Psoas muscle (tissue), 8 donors: Measurements from ENCODE around the gene E2F1. TPM values are rescaled to one million over a fixed set of nuclear protein-coding genes. Genes with fewer than 3 reads are reported as not detected.

Experiments used
- ATAC-seq, 4 donors: fragments of 200-7000 bp; cut with Tn5 transposase; one replicate each; pipeline ENCODE4 v1.9.1; 2020; ENCODE audit warnings: moderate library complexity in 3 of 4, mild to moderate bottlenecking in 2 of 4
- DNase-seq, 2 donors: peaks; one replicate each; pipeline ENCODE4 v3.0.0-alpha.2; 2020
- H3K27ac ChIP-seq: fragments of 200-600 bp; one replicate; pipeline ENCODE4 v1.8.0; 2022
- H3K27me3 ChIP-seq, 3 donors: fragments of 200-600 bp in 1 of 3; one replicate each; pipeline versions ENCODE4 v1.6.1 to v1.8.0; 2013 to 2022; ENCODE audit warnings: low read length in 2 of 3, mild to moderate bottlenecking in 2 of 3, moderate library complexity in 1 of 3; ENCODE audit not compliant: insufficient read depth in 3 of 3
- H3K36me3 ChIP-seq, 2 donors: fragments of 200-600 bp in 1 of 2; one replicate each; pipeline versions ENCODE4 v1.6.1 to v1.8.0; 2013 to 2022; ENCODE audit warnings: low read depth in 1 of 2, mild to moderate bottlenecking in 1 of 2, moderate library complexity in 1 of 2; ENCODE audit not compliant: insufficient read depth in 1 of 2
- H3K4me1 ChIP-seq: fragments of 200-600 bp; one replicate; pipeline ENCODE4 v1.8.0; 2022
- H3K4me3 ChIP-seq: fragments of 200-600 bp; one replicate; pipeline ENCODE4 v1.8.0; 2022; ENCODE audit warnings: mild to moderate bottlenecking
- H3K9me3 ChIP-seq: fragments of 200-600 bp; one replicate; pipeline ENCODE4 v1.8.0; 2022
- WGBS, 3 donors: extraction: QIAGEN DNeasy Blood & Tissue Kit; methylation state at CpG; one replicate each; pipeline versions ENCODE4 v1.1.6 to v1.1.7; 2013; 5-methylcytosine and 5-hydroxymethylcytosine counted together
- intact Hi-C, 2 donors: fragments of 100-400 bp; cut with DNase I; formaldehyde crosslinking; loops; one replicate each; pipeline versions ENCODE4 v1.11.0 to v1.14.2; 2022
- polyA plus RNA-seq, 3 donors: library from polyadenylated mRNA; stranded (reverse); fragments of 200-250 nt; gene quantifications; one replicate each; pipeline ENCODE4 v1.2.3, GENCODE V29; 2013
- total RNA-seq, 4 donors: library from RNA; stranded (reverse); fragmentation: NEBNext Ultra II Directional in 2 of 4; extraction: Animal tissue kit (Norgen Biotek cat#: 25700) in 2 of 4; gene quantifications; one replicate each; pipeline versions ENCODE4 v1.2.1 to v1.2.4, GENCODE V29; 2021 to 2023
- TF ChIP-seq, protein P1 (sequence below): fragments of 200-600 bp; IDR thresholded peaks from one replicate; pipeline ENCODE4 v1.8.0; 2022; ENCODE audit warnings: antibody characterized with exemption
- donor health status: healthy with polysubstance abuse.
- donor health status: DM: no; HTN: no; CAD: no; lungs with moderate emphysema.
- donor health status: Bipolar disorder and iron deficiency.
- donor health status: healthy.
- donor health status: DM: yes; HTN: yes; CAD: no.
- donor health status: DM: no; HTN: no; CAD: no.
- donor health status: DM: no; HTN: no; CAD: no.
- donor health status: DM: yes; HTN: yes; CAD: no.

E2F1 gene
- total and polyA plus RNA-seq, 7 donors, result 0.73 to 6.5 (median 0.84) TPM

DNA sequence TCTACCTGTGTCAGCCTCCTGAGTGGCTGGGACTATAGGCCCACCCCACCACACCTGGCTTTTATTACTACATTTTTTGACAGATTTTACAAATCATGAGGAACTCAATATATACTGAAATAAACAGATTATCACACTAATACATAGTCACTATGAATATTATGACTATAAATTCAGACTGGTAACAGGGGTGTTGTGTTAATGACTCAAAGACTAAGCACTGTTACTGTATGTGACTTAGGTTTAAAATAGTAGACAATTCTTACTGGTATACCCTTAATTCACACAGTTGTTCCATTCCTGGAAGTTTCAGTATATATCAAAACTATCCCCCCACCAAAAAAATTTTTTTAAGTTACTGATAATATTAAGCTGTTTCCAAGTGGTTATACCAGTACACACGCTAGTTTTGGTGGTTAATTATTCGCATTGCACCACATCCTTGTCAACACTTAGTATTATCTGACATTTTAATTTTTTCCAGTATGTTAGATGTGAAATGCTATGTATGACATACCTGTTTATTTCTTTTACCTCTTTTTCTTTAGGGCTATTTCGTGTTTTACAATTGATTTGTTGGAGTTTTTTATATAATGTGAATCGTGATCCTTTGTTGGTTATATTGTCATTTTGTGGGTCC is 58.5 kb downstream of the E2F1 start:
- 97 to 100% (median 99%) methylated on average over 4 of the region's 4 CpGs for WGBS, 3 donors
- DNase-seq (no peak), ATAC-seq (no peak)
- intact Hi-C loops, result no loop called here
- H3K27ac ChIP-seq, result no peak overlapping the region
- H3K36me3 ChIP-seq, result peaks cover 2 to 94% of the 10 kb centered on the region in 2 donors
- no peaks in the 10 kb centered on the region for H3K4me1 ChIP-seq
- no peak overlapping the region for H3K4me3 ChIP-seq
- H3K9me3 ChIP-seq, result no peaks in the 10 kb centered on the region
- no peaks in the 10 kb centered on the region for H3K27me3 ChIP-seq
- TF ChIP-seq, protein P1, sequence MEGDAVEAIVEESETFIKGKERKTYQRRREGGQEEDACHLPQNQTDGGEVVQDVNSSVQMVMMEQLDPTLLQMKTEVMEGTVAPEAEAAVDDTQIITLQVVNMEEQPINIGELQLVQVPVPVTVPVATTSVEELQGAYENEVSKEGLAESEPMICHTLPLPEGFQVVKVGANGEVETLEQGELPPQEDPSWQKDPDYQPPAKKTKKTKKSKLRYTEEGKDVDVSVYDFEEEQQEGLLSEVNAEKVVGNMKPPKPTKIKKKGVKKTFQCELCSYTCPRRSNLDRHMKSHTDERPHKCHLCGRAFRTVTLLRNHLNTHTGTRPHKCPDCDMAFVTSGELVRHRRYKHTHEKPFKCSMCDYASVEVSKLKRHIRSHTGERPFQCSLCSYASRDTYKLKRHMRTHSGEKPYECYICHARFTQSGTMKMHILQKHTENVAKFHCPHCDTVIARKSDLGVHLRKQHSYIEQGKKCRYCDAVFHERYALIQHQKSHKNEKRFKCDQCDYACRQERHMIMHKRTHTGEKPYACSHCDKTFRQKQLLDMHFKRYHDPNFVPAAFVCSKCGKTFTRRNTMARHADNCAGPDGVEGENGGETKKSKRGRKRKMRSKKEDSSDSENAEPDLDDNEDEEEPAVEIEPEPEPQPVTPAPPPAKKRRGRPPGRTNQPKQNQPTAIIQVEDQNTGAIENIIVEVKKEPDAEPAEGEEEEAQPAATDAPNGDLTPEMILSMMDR, result no peak

DNA sequence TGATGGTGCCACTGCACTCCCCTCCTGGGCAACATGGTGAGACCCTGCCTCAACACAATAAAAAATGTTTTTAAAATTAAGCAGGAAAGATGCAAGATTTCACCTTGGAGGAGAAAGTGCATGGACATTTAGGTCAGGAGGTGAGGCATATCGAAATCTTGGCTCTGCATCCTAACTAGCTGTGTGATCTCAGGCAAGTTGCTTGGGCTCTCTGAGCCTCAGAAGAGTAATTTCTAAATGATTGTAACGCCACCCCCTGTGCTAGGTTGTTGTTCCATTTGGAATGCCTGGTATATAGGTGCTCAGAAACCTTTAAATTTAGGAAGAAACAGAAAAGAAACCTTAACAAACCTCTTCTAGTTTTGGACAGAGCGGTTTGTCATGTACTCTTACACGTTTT is 60.0 kb downstream of the E2F1 start:
- TF ChIP-seq, protein P1, result no peak
- H3K27me3 ChIP-seq, result no peaks in the 10 kb centered on the region
- H3K9me3 ChIP-seq, result no peaks in the 10 kb centered on the region
- WGBS, 3 donors, result 96 to 98% (median 96%) methylated on average over 4 of the region's 4 CpGs
- H3K4me3 ChIP-seq, result no peak overlapping the region
- peaks cover 2 to 82% of the 10 kb centered on the region in 2 donors for H3K36me3 ChIP-seq
- H3K27ac ChIP-seq, result no peak overlapping the region
- ATAC-seq (no peak), DNase-seq (no peak)
- intact Hi-C loops, result no loop called here
- H3K4me1 ChIP-seq, result no peaks in the 10 kb centered on the region

Other genes with a start within 250 kb of the E2F1 start
- gene SNTA1, start 242.6 kb downstream of the E2F1 start, total RNA-seq, result 100 to 1,000 TPM; 102 to 150 (median 129) TPM
- gene SNTA1, start 242.6 kb downstream of the E2F1 start, polyA plus RNA-seq, result 100 to 1,000 TPM in 2 of 3 donors, 10 to 100 TPM in 1; 36.6 to 196 (median 165) TPM
- gene CBFA2T2, start 196.3 kb downstream of the E2F1 start, total RNA-seq, result 1 to 10 TPM; 7.0 to 9.3 (median 7.7) TPM
- 1 to 10 TPM; 3.8 to 6.6 (median 3.9) TPM for gene CBFA2T2, start 196.3 kb downstream of the E2F1 start, polyA plus RNA-seq
- not detected for gene C20orf144, start 24.1 kb downstream of the E2F1 start, total RNA-seq
- under 1 TPM in 2 of 3 donors, not detected in 1; 0.05 to 0.08 TPM for gene C20orf144, start 24.1 kb downstream of the E2F1 start, polyA plus RNA-seq
- gene ACTL10, start 19.4 kb downstream of the E2F1 start, total RNA-seq, result under 1 TPM in 3 of 4 donors, not detected in 1; 0.27 to 0.42 (median 0.37) TPM
- gene ACTL10, start 19.4 kb downstream of the E2F1 start, polyA plus RNA-seq, result under 1 TPM; 0.04 to 0.74 (median 0.42) TPM
- 10 to 100 TPM; 57.9 to 98.0 (median 77.3) TPM for gene NECAB3, start 12.0 kb downstream of the E2F1 start, total RNA-seq
- 10 to 100 TPM; 37.8 to 72.0 (median 63.7) TPM for gene NECAB3, start 12.0 kb downstream of the E2F1 start, polyA plus RNA-seq
- 10 to 100 TPM in 1 of 4 donors, 1 to 10 TPM in 3; 4.2 to 10.6 (median 5.1) TPM for gene PXMP4, start 33.9 kb upstream of the E2F1 start, total RNA-seq
- 1 to 10 TPM; 1.9 to 6.0 (median 3.4) TPM for gene PXMP4, start 33.9 kb upstream of the E2F1 start, polyA plus RNA-seq
- 1 to 10 TPM; 1.3 to 2.4 (median 1.5) TPM for gene ZNF341, start 45.6 kb upstream of the E2F1 start, total RNA-seq
- gene ZNF341, start 45.6 kb upstream of the E2F1 start, polyA plus RNA-seq, result 1 to 10 TPM; 1.5 to 3.0 (median 2.5) TPM
- 100 to 1,000 TPM in 3 of 4 donors, 10 to 100 TPM in 1; 72.5 to 151 (median 119) TPM for gene CHMP4B, start 125.0 kb upstream of the E2F1 start, total RNA-seq
- gene CHMP4B, start 125.0 kb upstream of the E2F1 start, polyA plus RNA-seq, result 100 to 1,000 TPM; 165 to 267 (median 226) TPM